ENCODE data around the gene SLC38A5. TPM values are rescaled to one million over a fixed set of nuclear protein-coding genes. Genes with fewer than 3 reads are reported as not detected.

The SLC38A5 gene
- total and polyA plus RNA-seq, 9 of the 15 experiments (the other 6 are each of a cell fraction or from before 2014, with no cell fraction given) = 9.3 to 228 (median 142) TPM

DNA sequence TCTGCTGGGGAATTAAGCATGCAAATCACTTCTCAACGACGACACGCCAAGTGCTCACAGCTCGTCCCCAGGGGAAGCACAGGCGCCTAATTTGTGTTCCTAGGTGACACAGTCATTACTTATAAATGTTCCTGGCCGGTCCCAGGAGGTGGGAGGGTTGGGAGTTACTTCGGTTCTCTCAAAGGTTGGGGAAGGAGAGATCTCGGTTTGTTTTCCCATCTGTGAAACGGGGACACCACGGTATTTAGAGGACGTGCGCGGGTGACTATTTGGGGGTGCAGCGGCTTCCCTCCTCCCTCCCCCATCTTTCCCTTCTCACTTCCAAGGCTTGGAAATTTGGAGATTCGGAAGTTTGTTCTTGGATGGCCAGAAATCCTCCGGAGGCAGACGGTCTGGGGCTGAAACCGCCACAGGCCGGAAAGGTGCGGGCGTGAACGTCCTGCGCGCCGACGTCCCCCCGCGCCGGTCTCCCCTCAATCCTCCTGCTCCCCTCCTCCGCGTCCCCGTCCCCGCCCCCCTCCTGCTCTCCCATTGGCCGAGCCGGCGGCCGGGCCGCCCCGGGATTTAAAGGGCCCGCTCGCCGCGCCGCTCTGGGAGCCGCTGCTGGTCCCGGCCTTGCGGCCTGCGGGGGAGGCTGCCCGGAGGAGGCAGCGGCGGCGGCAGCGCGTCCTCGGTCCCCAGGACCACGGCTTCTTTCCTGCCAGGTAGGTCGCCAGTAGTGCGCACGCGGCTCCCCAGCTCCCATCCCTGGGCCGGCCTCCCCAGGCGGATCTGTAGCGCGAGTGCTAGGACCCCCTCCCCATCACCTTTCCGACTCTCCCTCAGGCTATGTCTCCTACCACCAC lies 38.6 kb upstream of the SLC38A5 start, which contains the start of gene PORCN (continued):
- TF ChIP-seq U2AF2 (optimal IDR thresholded peaks at IDR 0.05; ENCODE audit: low read depth, low read length) (no peak), HEY1 (CRISPR knock-in tag; IDR thresholded peaks at IDR 0.05; ENCODE audit: borderline replicate concordance) (no peak), ZC3H8 (IDR thresholded peaks at IDR 0.05) (no peak), NR1H2 (CRISPR knock-in tag; IDR thresholded peaks at IDR 0.05) (no peak), MXI1 (IDR thresholded peaks at IDR 0.05; ENCODE audit: low read depth, low read length) (no peak), RUNX1 (IDR thresholded peaks at IDR 0.05; ENCODE audit: low read depth) (no peak), NR2C2 (CRISPR knock-in tag; IDR thresholded peaks at IDR 0.05) (no peak), NR2C2 (tag; IDR thresholded peaks at IDR 0.05) (no peak), MIER1 (IDR thresholded peaks at IDR 0.05; ENCODE audit: low read depth) (0 out of 2 replicates have a peak, but pooled peaks have one; percentile 36), CBFB (CRISPR knock-in tag; IDR thresholded peaks at IDR 0.05) (no peak), ZNF79 (CRISPR knock-in tag; IDR thresholded peaks at IDR 0.05; ENCODE audit: low read depth) (no peak), NFIX (CRISPR knock-in tag; IDR thresholded peaks at IDR 0.05; ENCODE audit: low read depth) (no peak), RBM14 (IDR thresholded peaks at IDR 0.05; ENCODE audit: borderline replicate concordance, insufficient read depth, low read depth, low read length) (no peak), DDX20 (tag; IDR thresholded peaks at IDR 0.05; ENCODE audit: low read depth) (no peak), ZMIZ1 (IDR thresholded peaks at IDR 0.05; ENCODE audit: low read depth in 2 of 2, low read length in 2 of 2) (no peak; a peak in 1 of 4 replicates), ZNF398 (CRISPR knock-in tag; IDR thresholded peaks at IDR 0.05) (no peak), BRCA1 (IDR thresholded peaks at IDR 0.05) (no peak), BRCA1 (CRISPR knock-in tag; IDR thresholded peaks at IDR 0.05) (no peak), EP400 (IDR thresholded peaks at IDR 0.05) (peak; percentile 35; the same call in 1 of the 2 replicates), FOSL1 (tag; conservative IDR thresholded peaks at IDR 0.05) (0 out of 2 replicates have a peak, but pooled peaks have one; percentile 17), ZNF780A (CRISPR knock-in tag; IDR thresholded peaks at IDR 0.05) (no peak)
- TF ChIP-seq, protein P1, sequence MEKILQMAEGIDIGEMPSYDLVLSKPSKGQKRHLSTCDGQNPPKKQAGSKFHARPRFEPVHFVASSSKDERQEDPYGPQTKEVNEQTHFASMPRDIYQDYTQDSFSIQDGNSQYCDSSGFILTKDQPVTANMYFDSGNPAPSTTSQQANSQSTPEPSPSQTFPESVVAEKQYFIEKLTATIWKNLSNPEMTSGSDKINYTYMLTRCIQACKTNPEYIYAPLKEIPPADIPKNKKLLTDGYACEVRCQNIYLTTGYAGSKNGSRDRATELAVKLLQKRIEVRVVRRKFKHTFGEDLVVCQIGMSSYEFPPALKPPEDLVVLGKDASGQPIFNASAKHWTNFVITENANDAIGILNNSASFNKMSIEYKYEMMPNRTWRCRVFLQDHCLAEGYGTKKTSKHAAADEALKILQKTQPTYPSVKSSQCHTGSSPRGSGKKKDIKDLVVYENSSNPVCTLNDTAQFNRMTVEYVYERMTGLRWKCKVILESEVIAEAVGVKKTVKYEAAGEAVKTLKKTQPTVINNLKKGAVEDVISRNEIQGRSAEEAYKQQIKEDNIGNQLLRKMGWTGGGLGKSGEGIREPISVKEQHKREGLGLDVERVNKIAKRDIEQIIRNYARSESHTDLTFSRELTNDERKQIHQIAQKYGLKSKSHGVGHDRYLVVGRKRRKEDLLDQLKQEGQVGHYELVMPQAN (IDR thresholded peaks at IDR 0.05; ENCODE audit: borderline replicate concordance) = 0 out of 2 replicates have a peak, but pooled peaks have one; percentile 20

Data from K562 (cell line).